A673 (cell line): Measurements from ENCODE around the gene INSR.

ENCODE experiments used
- EZH2 ChIP-seq: fragments of 200-600 bp; sonication (generic); IDR thresholded peaks from 2 replicates; pipeline ENCODE4 v1.6.1; 2017; ENCODE audit warnings: borderline replicate concordance, low read depth, mild to moderate bottlenecking, mixed read lengths, antibody characterized with exemption, low read length; ENCODE audit not compliant: poor library complexity, severe bottlenecking
- TF ChIP-seq, protein P1 (sequence below): fragments of 300-800, 200-600 bp; sonication (generic); conservative IDR thresholded peaks from 2 replicates; pipeline ENCODE4 v1.5.1; 2017; ENCODE audit warnings: low read depth, mild to moderate bottlenecking, antibody characterized with exemption, low read length, moderate library complexity, mixed read lengths

DNA sequence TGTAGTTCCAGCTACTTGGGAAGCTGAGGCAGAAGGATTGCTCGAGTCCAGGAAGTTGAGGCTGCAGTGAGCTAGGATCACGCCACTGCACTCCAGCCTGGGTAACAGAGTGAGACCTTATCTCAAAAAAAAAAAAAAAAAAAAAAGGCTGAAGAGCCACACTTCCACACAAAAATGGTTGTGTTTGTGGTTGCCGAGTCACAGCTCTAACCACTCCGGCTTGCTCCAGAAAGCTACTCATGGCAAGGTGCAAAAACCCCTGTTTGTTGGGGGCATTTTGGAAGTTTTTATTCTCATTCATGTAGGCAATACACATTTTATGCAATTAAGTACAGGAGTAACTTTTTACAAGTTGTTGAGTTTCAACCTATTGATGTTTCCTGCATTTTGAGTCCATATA lies 93.5 kb downstream of the INSR start:
- TF ChIP-seq, protein P1, sequence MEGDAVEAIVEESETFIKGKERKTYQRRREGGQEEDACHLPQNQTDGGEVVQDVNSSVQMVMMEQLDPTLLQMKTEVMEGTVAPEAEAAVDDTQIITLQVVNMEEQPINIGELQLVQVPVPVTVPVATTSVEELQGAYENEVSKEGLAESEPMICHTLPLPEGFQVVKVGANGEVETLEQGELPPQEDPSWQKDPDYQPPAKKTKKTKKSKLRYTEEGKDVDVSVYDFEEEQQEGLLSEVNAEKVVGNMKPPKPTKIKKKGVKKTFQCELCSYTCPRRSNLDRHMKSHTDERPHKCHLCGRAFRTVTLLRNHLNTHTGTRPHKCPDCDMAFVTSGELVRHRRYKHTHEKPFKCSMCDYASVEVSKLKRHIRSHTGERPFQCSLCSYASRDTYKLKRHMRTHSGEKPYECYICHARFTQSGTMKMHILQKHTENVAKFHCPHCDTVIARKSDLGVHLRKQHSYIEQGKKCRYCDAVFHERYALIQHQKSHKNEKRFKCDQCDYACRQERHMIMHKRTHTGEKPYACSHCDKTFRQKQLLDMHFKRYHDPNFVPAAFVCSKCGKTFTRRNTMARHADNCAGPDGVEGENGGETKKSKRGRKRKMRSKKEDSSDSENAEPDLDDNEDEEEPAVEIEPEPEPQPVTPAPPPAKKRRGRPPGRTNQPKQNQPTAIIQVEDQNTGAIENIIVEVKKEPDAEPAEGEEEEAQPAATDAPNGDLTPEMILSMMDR, result no peak
- no peak for TF ChIP-seq EZH2
